GM19324 (cell line): ENCODE measurements around the gene GDA.

Experiments used
- ATAC-seq: cut with Tn5 transposase; IDR thresholded peaks from one replicate; pipeline ENCODE4 v1.9.1; 2021; ENCODE audit warnings: mild to moderate bottlenecking, moderate library complexity; ENCODE audit not compliant: unreplicated experiment, low FRiP score

GDA gene

DNA sequence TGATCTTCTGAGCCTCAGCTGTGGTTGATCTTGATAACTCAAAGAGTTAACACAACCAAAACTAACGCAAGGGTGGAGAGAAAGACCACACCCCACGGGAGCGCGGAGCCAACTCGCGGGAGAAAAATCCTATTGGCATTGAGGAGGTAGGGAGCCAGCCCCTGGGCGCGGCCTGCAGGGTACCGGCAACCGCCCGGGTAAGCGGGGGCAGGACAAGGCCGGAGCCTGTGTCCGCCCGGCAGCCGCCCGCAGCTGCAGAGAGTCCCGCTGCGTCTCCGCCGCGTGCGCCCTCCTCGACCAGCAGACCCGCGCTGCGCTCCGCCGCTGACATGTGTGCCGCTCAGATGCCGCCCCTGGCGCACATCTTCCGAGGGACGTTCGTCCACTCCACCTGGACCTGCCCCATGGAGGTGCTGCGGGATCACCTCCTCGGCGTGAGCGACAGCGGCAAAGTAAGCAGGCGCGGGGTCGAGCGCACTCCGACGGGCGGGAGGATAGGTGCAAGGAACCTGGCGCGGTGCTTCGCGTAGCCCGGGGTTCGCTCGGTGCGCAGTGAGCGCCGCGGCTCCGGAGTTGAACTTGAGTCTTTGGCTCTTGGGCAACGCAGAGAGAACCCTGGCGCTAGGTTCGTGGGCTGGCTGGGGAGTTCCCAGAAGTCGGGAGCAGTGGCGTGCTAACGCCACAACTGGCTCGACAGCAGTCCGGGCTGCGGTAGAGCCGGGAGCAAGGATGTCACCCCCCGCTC lies at the start of gene GDA:
Gene GDA (plus strand): TSS at position 210 of the 745 bp plus-strand sequence. CDS start 120 bp downstream, at position 330.
- ATAC-seq = no peak

GRCh38 chr9:72102520-72102919 lies 46.7 kb upstream of the GDA start:
- no peak for ATAC-seq

- no peak for ATAC-seq
Measured at GRCh38 chr9:72113056-72113455, 36.2 kb upstream of the GDA start.

DNA sequence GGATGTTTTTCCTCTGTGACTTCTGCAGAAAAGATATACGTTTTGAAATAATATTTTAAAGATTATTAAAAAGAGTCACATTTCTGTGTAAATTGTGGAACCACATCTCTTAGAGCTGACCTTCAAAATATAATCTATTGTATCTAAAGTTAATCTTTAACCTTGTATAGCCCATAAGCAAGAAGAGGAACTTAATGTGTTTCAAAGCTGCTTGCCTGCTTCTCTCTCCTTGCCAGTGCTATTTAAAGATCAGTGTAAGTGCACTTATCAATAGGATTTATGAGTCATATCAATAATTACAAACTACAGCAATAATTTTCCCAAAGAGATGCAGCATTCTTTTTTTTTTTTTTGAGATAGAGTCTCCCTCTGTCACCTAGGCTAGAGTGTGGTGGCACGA lies 29.4 kb upstream of the GDA start:
- ATAC-seq = no peak

DNA sequence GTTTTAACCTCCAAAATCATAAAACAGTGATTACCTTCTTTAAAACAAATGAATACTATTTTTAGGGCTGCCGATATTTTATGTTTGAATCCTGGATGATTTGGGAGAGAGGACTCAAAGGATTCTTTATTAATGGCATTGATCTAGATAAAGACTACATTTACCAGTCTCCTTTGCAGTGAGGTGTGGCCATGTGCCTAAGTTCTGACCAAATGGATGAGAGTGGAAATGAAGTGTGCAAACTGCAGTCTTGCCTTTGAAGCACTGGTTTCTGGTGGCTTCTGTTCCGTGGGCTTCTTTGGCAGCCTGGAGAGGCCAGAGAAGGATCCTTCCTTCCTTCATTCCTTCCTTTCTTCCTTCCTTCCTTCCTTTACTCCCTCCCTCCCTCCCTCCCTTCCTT lies 24.3 kb upstream of the GDA start:
- ATAC-seq = no peak

DNA sequence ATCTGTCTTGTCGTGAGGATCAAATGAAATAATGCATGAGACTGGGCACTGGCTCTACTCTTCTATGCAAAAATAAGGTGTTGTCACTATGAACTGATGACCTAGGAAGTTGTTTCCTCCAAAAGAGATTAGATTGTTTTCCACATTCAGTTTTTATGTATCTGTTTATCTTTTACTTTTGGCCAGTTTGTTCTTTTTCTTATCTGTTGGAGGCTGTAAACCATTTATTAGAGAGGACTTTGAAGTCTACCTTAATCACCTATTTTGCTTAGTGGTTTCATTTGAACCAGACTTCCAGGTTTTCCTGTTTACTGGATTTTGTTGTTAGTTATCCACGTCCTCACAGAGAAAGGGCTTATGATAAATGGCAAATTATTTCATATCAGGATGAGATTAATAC lies 21.5 kb upstream of the GDA start:
- no peak for ATAC-seq

GRCh38 chr9:72128526-72128925 lies 20.7 kb upstream of the GDA start:
- no peak for ATAC-seq

DNA sequence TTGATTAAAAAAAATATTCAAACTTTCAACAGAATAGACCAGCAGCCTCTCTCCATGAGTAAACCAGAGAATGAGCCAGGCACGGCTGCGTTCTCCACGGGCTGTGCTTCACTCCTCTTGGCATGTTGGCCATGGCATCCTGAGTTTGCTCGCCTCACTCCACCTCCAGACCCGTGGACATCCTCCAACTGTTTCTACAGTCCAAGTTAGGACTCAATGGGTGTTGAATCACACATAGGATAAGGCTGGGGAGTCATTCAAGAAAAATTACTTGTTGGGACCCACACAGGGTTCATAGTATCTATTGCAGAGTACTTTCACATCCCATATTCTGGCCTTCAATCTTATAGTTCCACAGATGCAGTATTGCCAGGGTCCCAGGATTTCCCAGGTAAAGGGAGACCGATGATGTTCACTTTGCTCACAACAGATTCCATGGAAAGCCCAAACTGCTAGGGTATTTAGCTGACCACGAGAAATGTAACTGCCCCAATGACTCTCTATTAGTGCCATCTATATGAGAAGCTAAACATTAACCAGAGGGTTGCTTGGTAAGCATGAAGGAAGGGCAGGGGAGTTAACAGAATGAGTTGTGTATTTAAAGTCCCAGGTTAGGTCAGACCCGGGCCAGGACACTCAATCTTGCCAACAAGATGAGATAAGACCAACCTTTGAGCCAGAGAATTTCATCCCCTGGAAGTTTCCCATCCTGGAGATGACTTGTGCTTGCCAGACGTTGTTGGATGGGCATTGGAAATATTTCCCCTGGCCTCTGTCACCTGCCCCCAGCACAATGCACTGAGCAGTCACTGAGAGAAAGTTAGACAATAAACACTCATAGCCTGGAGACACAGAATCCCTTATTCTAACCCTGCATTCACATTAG lies 19.7 kb upstream of the GDA start:
- no peak for ATAC-seq

GRCh38 chr9:72130321-72130720 lies 18.9 kb upstream of the GDA start:
- ATAC-seq = no peak

GRCh38 chr9:72131206-72131605 lies 18.0 kb upstream of the GDA start:
- ATAC-seq = no peak

DNA sequence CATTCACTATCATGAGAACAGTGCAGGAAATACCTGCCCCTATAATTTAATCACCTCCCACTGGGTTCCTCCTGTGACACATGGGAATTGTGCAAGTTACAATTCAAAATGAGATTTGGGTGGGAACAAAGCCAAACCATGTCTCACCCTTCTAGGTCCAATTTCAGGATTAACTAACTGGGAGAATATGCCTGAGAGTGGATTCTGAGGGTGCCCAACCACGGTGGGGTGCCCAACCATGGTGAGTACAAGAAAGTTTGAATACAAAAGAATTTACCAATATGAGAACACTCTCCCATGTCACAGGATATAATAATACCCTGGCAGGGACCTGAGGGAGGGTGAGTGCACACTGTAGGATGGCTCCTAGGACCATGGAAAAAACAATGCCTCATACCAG lies 17.2 kb upstream of the GDA start:
- ATAC-seq = no peak

DNA sequence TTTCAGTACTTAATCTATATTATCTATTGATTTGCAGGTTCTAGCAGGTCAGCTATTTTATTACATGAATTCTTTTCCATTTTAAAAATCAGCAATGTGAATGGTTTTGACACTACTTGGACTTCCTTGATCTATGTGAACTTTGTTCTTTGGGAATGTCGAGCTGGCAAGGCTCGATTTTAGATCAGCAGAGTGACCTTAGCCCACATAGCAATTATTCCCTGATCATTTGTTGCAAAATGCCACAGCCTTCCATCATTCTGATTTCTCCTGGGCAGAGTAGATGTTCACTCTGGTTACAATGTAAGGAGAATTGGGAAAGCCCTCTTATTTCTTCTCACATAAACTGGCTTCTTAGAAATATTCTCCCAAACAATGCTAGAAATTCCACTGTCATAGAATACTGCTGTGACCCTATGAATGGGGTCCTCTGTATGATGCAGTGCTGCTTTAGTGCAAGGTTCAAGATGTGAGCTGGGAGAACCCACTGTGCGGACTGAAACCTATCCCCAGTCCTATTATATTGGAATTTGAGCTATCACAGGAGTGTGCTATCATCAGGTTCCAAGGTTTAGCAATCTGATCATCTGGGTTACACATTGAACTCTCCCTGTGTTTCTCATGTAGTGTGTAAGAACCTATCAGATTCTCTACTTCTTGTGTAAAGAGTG lies 15.7 kb upstream of the GDA start:
- no peak for ATAC-seq

- ATAC-seq = no peak
Measured at GRCh38 chr9:72134801-72135200, 14.4 kb upstream of the GDA start.

- no peak for ATAC-seq
Measured at GRCh38 chr9:72137697-72138365, 11.4 kb upstream of the GDA start.

DNA sequence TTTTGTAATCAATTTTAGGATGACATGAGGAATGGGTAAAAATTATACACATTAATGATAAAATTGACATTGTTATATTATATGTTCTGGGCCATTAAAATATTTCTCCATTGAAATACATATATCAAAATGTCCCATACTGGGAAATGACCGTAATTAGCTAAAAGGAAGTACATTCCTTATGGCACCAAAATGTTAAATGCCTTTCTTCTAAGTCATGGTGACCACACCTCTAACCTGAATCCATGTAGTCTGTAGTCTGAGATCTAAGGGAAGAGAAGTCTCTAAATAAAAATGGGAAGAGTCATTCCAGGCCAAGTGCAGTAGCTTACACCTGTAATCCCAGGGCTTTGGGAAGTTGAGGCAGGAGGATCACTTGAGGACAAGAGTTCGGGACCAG lies 10.0 kb upstream of the GDA start:
- ATAC-seq = no peak

DNA sequence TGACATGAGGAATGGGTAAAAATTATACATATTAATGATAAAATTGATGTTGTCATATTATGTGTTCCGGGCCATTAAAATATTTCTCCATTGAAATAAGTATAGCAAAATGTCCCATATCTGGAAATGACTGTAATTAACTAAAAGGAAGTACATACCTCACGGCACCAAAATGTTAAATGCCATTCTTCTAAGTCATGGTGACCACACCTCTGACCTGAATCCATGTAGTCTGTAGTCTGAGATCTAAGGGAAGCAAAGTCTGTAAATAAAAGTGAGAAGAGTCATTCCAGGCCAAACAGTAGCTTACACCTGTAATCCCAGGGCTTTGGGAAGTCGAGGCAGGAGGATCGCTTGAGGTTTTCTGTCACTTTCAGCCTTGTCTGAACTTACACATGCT lies 8.7 kb upstream of the GDA start:
- no peak for ATAC-seq

DNA sequence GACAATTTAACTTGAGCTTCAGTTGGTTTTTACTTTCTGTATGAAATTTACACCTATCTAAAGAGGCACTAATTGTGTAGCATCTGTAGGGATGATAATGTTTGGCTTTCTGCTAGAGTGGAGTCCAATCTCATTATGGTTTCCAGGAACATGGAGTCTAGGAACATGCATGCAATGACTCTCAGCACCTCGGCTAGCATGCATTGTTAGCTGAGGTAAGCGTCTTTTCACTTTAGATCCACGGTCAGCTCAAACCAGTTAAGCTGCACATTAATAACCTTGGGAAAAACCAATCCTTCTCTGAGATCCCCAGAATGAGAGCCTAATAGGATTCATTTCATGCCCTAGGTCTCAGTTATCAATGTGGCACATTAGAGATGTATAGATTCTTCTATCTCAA lies 7.8 kb upstream of the GDA start:
- ATAC-seq = no peak

DNA sequence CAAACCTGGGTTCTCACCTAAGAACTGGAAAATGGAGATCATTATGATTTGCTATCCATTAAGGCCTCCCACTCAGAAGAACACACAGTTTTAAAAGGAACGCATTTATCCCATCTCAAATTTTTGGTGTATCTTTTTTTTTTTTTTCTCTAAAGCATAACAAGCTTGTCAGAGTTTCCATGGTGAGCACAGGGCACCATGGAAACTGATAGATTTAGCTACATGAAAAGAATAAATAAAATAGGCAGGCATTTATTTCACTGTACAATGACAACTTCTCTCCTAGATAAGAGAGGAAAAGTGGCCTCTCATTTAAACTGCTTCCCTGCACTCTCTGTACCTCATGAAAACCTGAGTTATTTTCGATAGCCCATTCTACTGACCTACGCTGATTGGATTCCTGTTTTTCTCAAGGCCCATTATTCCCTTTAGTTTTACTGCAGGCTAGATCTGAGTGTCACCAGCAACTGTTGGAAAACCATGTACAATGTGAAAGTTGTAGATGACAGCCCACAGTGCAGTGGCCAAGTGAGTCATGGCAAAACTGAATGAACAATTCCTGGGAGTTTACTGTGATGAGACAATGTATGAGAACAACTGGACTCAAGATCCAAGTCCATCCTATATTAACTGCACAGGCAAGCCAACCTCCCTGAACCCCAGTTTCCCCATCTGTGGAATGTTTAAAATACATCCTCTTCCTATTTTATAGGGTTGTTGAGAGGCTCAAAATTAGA lies 4.3 kb upstream of the GDA start:
- no peak for ATAC-seq

- ATAC-seq = no peak
Measured at GRCh38 chr9:72145733-72146505, 3.3 kb upstream of the GDA start.
